Thyroid gland (tissue), 4 donors: Measurements from ENCODE around the gene SECTM1. TPM values are rescaled to one million over a fixed set of nuclear protein-coding genes. Genes with fewer than 3 reads are reported as not detected.
"Not testable (repeated sequence)": the region's sequence is repeated elsewhere in the genome, so short reads cannot be mapped to it uniquely, and the experiment has no call there.

Source experiments
- DNase-seq, 2 donors: peaks; one replicate each; pipeline ENCODE4 v3.0.0-alpha.2; 2019
- H3K27ac ChIP-seq, 3 donors: fragments of 200-600 bp; sonication (generic); 1 replicate in 2 of 3; 2 replicates in 1 of 3; pipeline ENCODE4 v1.5.1; 2016 to 2019; ENCODE audit warnings: mild to moderate bottlenecking in 1 of 3, moderate library complexity in 1 of 3
- H3K27me3 ChIP-seq: fragments of 200-600 bp; sonication (generic); one replicate; pipeline ENCODE4 v1.5.1; 2019
- H3K36me3 ChIP-seq, 2 donors: fragments of 200-600 bp; sonication (generic); one replicate each; pipeline ENCODE4 v1.5.1; 2016 to 2019
- H3K4me1 ChIP-seq, 2 donors: fragments of 200-600 bp; sonication (generic); one replicate each; pipeline ENCODE4 v1.5.1; 2017 to 2019
- H3K4me3 ChIP-seq, 3 donors: fragments of 200-600 bp; sonication (generic); replicated peaks in 1 of 3; 1 replicate in 2 of 3; 2 replicates in 1 of 3; pipeline ENCODE4 v1.5.1; 2016; ENCODE audit warnings: mild to moderate bottlenecking in 1 of 3
- H3K9me3 ChIP-seq: fragments of 200-600 bp; sonication (generic); one replicate; pipeline ENCODE4 v1.5.1; 2017
- CTCF ChIP-seq, 6 experiments: fragments of 200-600 bp in 3 of 6; fragments of 450-650 bp in 3 of 6; sonication (generic) in 3 of 6; IDR thresholded peaks; one replicate each; pipeline ENCODE4 v1.5.1; 2016 to 2019; ENCODE audit warnings: antibody characterized with exemption in 6 of 6, mild to moderate bottlenecking in 2 of 6, inconsistent platforms in 1 of 6, moderate library complexity in 1 of 6
- POLR2A ChIP-seq, 2 donors: fragments of 450-650 bp; IDR thresholded peaks; one replicate each; pipeline ENCODE4 v1.6.1; 2017; ENCODE audit warnings: antibody characterized with exemption in 2 of 2, mild to moderate bottlenecking in 2 of 2, moderate library complexity in 1 of 2
- WGBS, 2 donors: methylation state at CpG; one replicate each; pipeline ENCODE4 v1.1.5; 2017; 5-methylcytosine and 5-hydroxymethylcytosine counted together
- intact Hi-C: fragments of 100-400 bp; cut with DNase I; formaldehyde crosslinking; loops from one replicate; pipeline ENCODE4 v1.15.1; 2023
- total RNA-seq, 4 donors: library from RNA; depleted of rRNA; stranded (reverse); fragments of >200 nt; gene quantifications; one replicate each; pipeline ENCODE4 v1.2.3, GENCODE V29; 2016

SECTM1 gene
- total RNA-seq, 4 donors from 2014 or later, result 4.1 to 15.3 (median 5.1) TPM

DNA sequence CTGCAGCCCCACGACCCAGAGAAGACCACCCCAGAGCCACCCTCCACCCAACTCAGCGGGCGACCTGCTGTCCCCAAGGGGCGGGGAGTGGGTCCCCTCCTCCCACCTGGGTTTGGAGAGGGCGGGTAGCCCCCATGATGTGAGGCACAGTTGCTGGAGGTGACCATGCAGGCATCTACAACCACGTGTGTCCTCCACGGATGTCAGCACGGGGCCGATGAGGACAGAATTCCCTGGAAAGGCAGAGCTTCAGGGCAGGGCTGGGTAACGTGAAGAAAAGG is 45.1 kb upstream of the SECTM1 start:
- Histone ChIP-seq H3K4me3 (no peak overlapping the region), H3K27me3 (peaks cover 6% of the 10 kb centered on the region), H3K36me3 (no peaks in the 10 kb centered on the region), H3K4me1 (no peaks in the 10 kb centered on the region), H3K9me3 (no peaks in the 10 kb centered on the region), H3K27ac (no peak overlapping the region)
- intact Hi-C loops, result no loop called here
- TF ChIP-seq CTCF (IDR thresholded peaks at IDR 0.05) (no peak), POLR2A (IDR thresholded peaks at IDR 0.05) (no peak)
- DNase-seq, result no peak
- 73 to 76% methylated on average over 6 to 10 of the region's 10 CpGs for WGBS, 2 donors

GRCh38 chr17:82377924-82378740 is 44.6 kb upstream of the SECTM1 start:
- H3K27me3 ChIP-seq, result peaks cover 6% of the 10 kb centered on the region
- no peaks in the 10 kb centered on the region for H3K36me3 ChIP-seq
- intact Hi-C loops, result no loop called here
- no peak for DNase-seq
- no peak overlapping the region for H3K27ac ChIP-seq
- H3K4me1 ChIP-seq, result peaks cover 0 to 2% of the 10 kb centered on the region in 2 donors
- no peak overlapping the region for H3K4me3 ChIP-seq
- no peaks in the 10 kb centered on the region for H3K9me3 ChIP-seq
- TF ChIP-seq POLR2A (IDR thresholded peaks at IDR 0.05) (no peak), CTCF (IDR thresholded peaks at IDR 0.05) (no peak)
- 76 to 86% methylated on average over 25 to 29 of the region's 31 CpGs for WGBS, 2 donors

GRCh38 chr17:82377294-82377693 is 43.7 kb upstream of the SECTM1 start:
- H3K27me3 ChIP-seq, DNase-seq, H3K36me3 ChIP-seq, H3K27ac ChIP-seq, H3K9me3 ChIP-seq, intact Hi-C loops, H3K4me3 ChIP-seq: not testable (repeated sequence)
- 44 to 72% methylated on average over 3 to 5 of the region's 5 CpGs for WGBS, 2 donors
- H3K4me1 ChIP-seq, result peaks cover 2 to 11% of the 10 kb centered on the region in 2 donors

GRCh38 chr17:82376042-82376730 is 42.6 kb upstream of the SECTM1 start:
- DNase-seq, result no peak
- no peak for TF ChIP-seq CTCF (IDR thresholded peaks at IDR 0.05)
- no peak for TF ChIP-seq POLR2A (IDR thresholded peaks at IDR 0.05)
- Histone ChIP-seq H3K36me3 (no peaks in the 10 kb centered on the region), H3K4me3 (no peak overlapping the region), H3K9me3 (no peaks in the 10 kb centered on the region), H3K27ac (no peak overlapping the region), H3K4me1 (peaks cover 6 to 22% of the 10 kb centered on the region in 2 donors), H3K27me3 (peaks cover 6% of the 10 kb centered on the region)
- 68 to 82% methylated on average over 13 to 16 of the region's 16 CpGs for WGBS, 2 donors
- intact Hi-C loops, result no loop called here

DNA sequence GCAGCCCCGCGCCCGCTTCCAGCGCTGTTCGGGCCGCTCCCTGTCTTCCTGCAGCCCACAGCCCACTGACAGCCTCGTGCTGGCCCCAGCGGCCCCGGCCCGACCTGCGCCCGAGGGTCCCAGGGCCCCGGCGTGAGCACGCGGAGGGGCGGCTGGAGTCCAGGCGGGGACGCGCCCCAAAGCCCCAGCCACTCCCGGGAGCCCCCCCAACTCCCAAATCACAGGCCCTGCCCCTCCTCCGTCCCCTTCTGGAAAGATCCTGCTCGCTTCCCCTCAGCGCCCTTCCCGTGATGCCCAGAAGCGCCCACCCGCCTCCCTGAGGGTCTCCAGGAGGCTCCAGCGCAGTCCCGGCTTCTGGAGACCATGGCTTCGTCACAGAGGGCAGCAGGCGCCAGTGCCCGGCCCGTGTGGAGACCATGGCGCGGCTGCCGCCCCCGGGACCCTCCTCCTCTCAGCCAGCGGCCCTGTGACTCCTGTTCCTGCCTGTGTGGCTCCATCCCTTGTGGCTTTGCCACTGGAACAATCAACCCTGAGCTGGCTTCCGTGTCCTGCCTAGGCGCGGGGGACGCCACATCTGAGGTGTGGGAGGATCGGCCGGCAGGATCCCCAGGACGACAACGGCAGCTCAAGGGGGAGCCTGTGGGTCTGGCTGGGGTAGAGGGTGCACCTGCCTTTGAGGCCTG is 41.9 kb upstream of the SECTM1 start:
- peaks cover 6% of the 10 kb centered on the region for H3K27me3 ChIP-seq
- no peak for DNase-seq
- no peak overlapping the region for H3K4me3 ChIP-seq
- no peaks in the 10 kb centered on the region for H3K9me3 ChIP-seq
- H3K4me1 ChIP-seq, result peaks cover 6 to 29% of the 10 kb centered on the region in 2 donors
- no peak for TF ChIP-seq CTCF (IDR thresholded peaks at IDR 0.05)
- no peak for TF ChIP-seq POLR2A (IDR thresholded peaks at IDR 0.05)
- WGBS, 2 donors, result 83 to 86% methylated on average over 7 to 28 of the region's 46 CpGs
- no peaks in the 10 kb centered on the region for H3K36me3 ChIP-seq
- H3K27ac ChIP-seq, result no peak overlapping the region
- intact Hi-C loops, result no loop called here
